GM23338 (cell line): ENCODE measurements around the gene SBF2. TPM values are rescaled to one million over a fixed set of nuclear protein-coding genes. Genes with fewer than 3 reads are reported as not detected.

Experiments
- ATAC-seq: fragments of 200-7000 bp; cut with Tn5 transposase; 3 replicates; pipeline ENCODE4 v1.9.1; 2020
- DNase-seq: peaks from one replicate; pipeline ENCODE4 v3.0.0-alpha.2; 2015; ENCODE audit warnings: low spot score
- H2AFZ ChIP-seq: fragments of 200-600 bp; sonication (generic); 2 replicates; pipeline ENCODE4 v1.8.0; 2016; ENCODE audit warnings: antibody characterized with exemption, mild to moderate bottlenecking, moderate library complexity
- H3F3A ChIP-seq: fragments of 200-600 bp; sonication (generic); replicated peaks from 2 replicates; pipeline ENCODE4 v1.8.0; 2017; ENCODE audit warnings: antibody characterized with exemption, mixed run types, low read depth
- H3K27ac ChIP-seq: fragments of 200-600 bp; sonication (generic); 2 replicates; pipeline ENCODE4 v1.6.1; 2016; ENCODE audit warnings: low read depth
- H3K27me3 ChIP-seq: fragments of 200-600 bp; sonication (generic); 2 replicates; pipeline ENCODE4 v1.8.0; 2016; ENCODE audit warnings: mild to moderate bottlenecking, mixed run types, moderate library complexity; ENCODE audit not compliant: insufficient read depth
- H3K36me3 ChIP-seq: fragments of 200-600 bp; sonication (generic); 2 replicates; pipeline ENCODE4 v1.8.0; 2016; ENCODE audit warnings: mild to moderate bottlenecking; ENCODE audit not compliant: insufficient read depth
- H3K4me1 ChIP-seq: fragments of 200-600 bp; sonication (generic); 2 replicates; pipeline ENCODE4 v1.8.0; 2016; ENCODE audit warnings: mild to moderate bottlenecking, moderate library complexity; ENCODE audit not compliant: insufficient read depth
- H3K4me2 ChIP-seq: fragments of 200-600 bp; sonication (generic); 2 replicates; pipeline ENCODE4 v1.7.1; 2017; ENCODE audit warnings: mixed run types
- H3K4me3 ChIP-seq: fragments of 200-600 bp; sonication (generic); 2 replicates; pipeline ENCODE4 v1.6.1; 2016; ENCODE audit warnings: mixed run types
- H3K79me2 ChIP-seq: fragments of 200-600 bp; sonication (generic); replicated peaks from 2 replicates; pipeline ENCODE4 v1.8.0; 2017; ENCODE audit warnings: mild to moderate bottlenecking; ENCODE audit not compliant: insufficient read depth
- H3K9me2 ChIP-seq: fragments of 200-600 bp; sonication (generic); 2 replicates; pipeline ENCODE4 v1.8.0; 2017; ENCODE audit not compliant: insufficient read depth
- H4K20me1 ChIP-seq: fragments of 200-600 bp; sonication (generic); replicated peaks from 2 replicates; pipeline ENCODE4 v1.8.0; 2017; ENCODE audit warnings: mild to moderate bottlenecking; ENCODE audit not compliant: insufficient read depth
- H3K27ac Mint-ChIP-seq: 2 replicates; pipeline ENCODE4 v1.8.0; 2020; ENCODE audit warnings: inconsistent platforms, mild to moderate bottlenecking, moderate library complexity, mixed read lengths
- H3K27me3 Mint-ChIP-seq: 3 replicates; pipeline ENCODE4 v1.8.0; 2022; ENCODE audit warnings: low read depth, mild to moderate bottlenecking, moderate library complexity, mixed read lengths, inconsistent platforms; ENCODE audit not compliant: insufficient read depth, poor library complexity
- H3K36me3 Mint-ChIP-seq: 3 replicates; pipeline ENCODE4 v1.8.0; 2021; ENCODE audit warnings: low read depth, mild to moderate bottlenecking, inconsistent platforms, moderate library complexity, mixed read lengths
- H3K4me1 Mint-ChIP-seq: 3 replicates; pipeline ENCODE4 v1.8.0; 2020; ENCODE audit warnings: mild to moderate bottlenecking, inconsistent platforms, mixed read lengths
- H3K4me3 Mint-ChIP-seq: 3 replicates; pipeline ENCODE4 v1.8.0; 2021; ENCODE audit warnings: moderate library complexity, mild to moderate bottlenecking, inconsistent platforms, mixed read lengths
- H3K9me3 Mint-ChIP-seq: 3 replicates; pipeline ENCODE4 v1.8.0; 2020; ENCODE audit warnings: moderate library complexity, mild to moderate bottlenecking, inconsistent platforms, mixed read lengths
- CREB1 ChIP-seq: fragments of 250-450 bp; sonication (Bioruptor Pico); IDR thresholded peaks from 2 replicates; pipeline ENCODE4 v1.5.0; 2020; ENCODE audit warnings: low read depth, mild to moderate bottlenecking, moderate library complexity
- EZH2 ChIP-seq: fragments of 200-600 bp; sonication (generic); IDR thresholded peaks from one replicate; pipeline ENCODE4 v1.8.0; 2017; ENCODE audit warnings: antibody characterized with exemption, mild to moderate bottlenecking, low read depth; ENCODE audit not compliant: unreplicated experiment
- EZH2phosphoT487 ChIP-seq: fragments of 200-600 bp; sonication (generic); IDR thresholded peaks from one replicate; pipeline ENCODE4 v1.8.1; 2018; ENCODE audit warnings: antibody characterized with exemption; ENCODE audit not compliant: unreplicated experiment
- JUNB ChIP-seq: IDR thresholded peaks from one replicate; pipeline ENCODE4 v1.6.1; 2016; ENCODE audit warnings: antibody characterized with exemption; ENCODE audit not compliant: unreplicated experiment
- NANOG ChIP-seq: IDR thresholded peaks from 2 replicates; pipeline ENCODE4 v1.6.1; 2016; ENCODE audit warnings: antibody characterized with exemption, borderline replicate concordance
- POLR2AphosphoS5 ChIP-seq: IDR thresholded peaks from 2 replicates; pipeline ENCODE4 v1.6.1; 2016; ENCODE audit warnings: antibody characterized with exemption, low read depth
- REST ChIP-seq: IDR thresholded peaks from one replicate; pipeline ENCODE4 v1.6.1; 2018; ENCODE audit warnings: antibody characterized with exemption; ENCODE audit not compliant: unreplicated experiment
- STAT1 ChIP-seq: IDR thresholded peaks from one replicate; pipeline ENCODE4 v1.6.1; 2016; ENCODE audit warnings: antibody characterized with exemption; ENCODE audit not compliant: unreplicated experiment
- ZNF114 ChIP-seq: fragments of 250-450 bp; sonication (Bioruptor Pico); IDR thresholded peaks from 2 replicates; pipeline ENCODE4 v1.5.0; 2020; ENCODE audit warnings: mild to moderate bottlenecking, moderate library complexity
- ZNF331 ChIP-seq: fragments of 250-450 bp; sonication (Bioruptor Pico); IDR thresholded peaks from 2 replicates; pipeline ENCODE4 v1.5.0; 2020; ENCODE audit warnings: low read depth, mild to moderate bottlenecking, moderate library complexity
- ZNF462 ChIP-seq: fragments of 250-450 bp; sonication (Bioruptor Pico); IDR thresholded peaks from 2 replicates; pipeline ENCODE4 v1.5.0; 2020; ENCODE audit warnings: mild to moderate bottlenecking, moderate library complexity
- polyA plus RNA-seq: library from polyadenylated mRNA; unstranded; fragments of >200 nt; fragmentation: Nextera tagmentation; extraction: Ambion mirVana; gene quantifications from 2 replicates; pipeline ENCODE4 v1.2.1, GENCODE V29; 2016
- total RNA-seq: library from RNA; depleted of rRNA; stranded (reverse); fragments of >200 nt; shearing (Covaris generic); gene quantifications from 2 replicates; pipeline ENCODE4 v1.2.3, GENCODE V29; 2014
- TF ChIP-seq, protein P1 (sequence below), 2 experiments: fragments of 200-600 bp in 1 of 2; sonication (generic) in 1 of 2; conservative IDR thresholded peaks; 2 replicates each; pipeline versions ENCODE4 v1.5.1 to v1.6.1; 2016 to 2017; ENCODE audit warnings: antibody characterized with exemption in 2 of 2, low read depth in 2 of 2, mild to moderate bottlenecking in 2 of 2, moderate library complexity in 1 of 2
- TF ChIP-seq, protein P2 (sequence below): IDR thresholded peaks from 2 replicates; pipeline ENCODE4 v1.6.1; 2016; ENCODE audit warnings: antibody characterized with exemption

Gene SBF2
- total and polyA plus RNA-seq, 2 experiments from 2014 or later = 25.6 to 53.5 TPM

DNA sequence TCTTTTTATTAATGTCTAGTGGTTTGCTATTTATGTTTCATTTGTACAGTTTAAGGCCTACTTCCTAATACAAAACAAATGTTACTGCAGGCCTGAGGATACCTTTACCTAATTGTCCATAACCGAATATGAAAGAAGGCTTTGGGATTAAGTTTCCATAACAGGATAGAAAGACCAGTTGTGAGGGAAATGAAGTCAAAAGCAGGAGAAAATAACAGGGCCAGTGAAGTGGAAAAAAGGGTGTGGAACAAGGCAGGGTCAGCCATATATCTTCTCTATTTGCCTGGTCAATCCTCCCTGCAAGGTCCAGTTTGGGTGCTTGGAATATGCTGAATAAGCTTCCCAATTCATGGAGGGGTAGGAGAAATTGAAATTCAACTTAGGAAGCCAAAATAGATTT lies 418.6 kb downstream of the SBF2 start (continued):
- TF ChIP-seq EZH2 (no peak), ZNF114 (CRISPR knock-in tag) (no peak), STAT1 (no peak), POLR2AphosphoS5 (no peak), NANOG (no peak), ZNF331 (no peak)

- Mint-ChIP-seq H3K4me1 (peaks cover 8% of the 10 kb centered on the region), H3K9me3 (peaks cover 33% of the 10 kb centered on the region), H3K36me3 (peaks cover 42% of the 10 kb centered on the region), H3K27ac (no peak overlapping the region), H3K27me3 (peaks cover 4% of the 10 kb centered on the region), H3K4me3 (no peak overlapping the region)
- peaks cover 10% of the 10 kb centered on the region; the same call in 1 of the 2 replicates for H3K36me3 ChIP-seq
- no peaks in the 10 kb centered on the region for H3F3A ChIP-seq
- TF ChIP-seq ZNF331 = no peak
- TF ChIP-seq STAT1 = no peak
- TF ChIP-seq ZNF114 (CRISPR knock-in tag) = no peak
- TF ChIP-seq EZH2 = no peak
- no peak for TF ChIP-seq REST
- TF ChIP-seq, protein P1, sequence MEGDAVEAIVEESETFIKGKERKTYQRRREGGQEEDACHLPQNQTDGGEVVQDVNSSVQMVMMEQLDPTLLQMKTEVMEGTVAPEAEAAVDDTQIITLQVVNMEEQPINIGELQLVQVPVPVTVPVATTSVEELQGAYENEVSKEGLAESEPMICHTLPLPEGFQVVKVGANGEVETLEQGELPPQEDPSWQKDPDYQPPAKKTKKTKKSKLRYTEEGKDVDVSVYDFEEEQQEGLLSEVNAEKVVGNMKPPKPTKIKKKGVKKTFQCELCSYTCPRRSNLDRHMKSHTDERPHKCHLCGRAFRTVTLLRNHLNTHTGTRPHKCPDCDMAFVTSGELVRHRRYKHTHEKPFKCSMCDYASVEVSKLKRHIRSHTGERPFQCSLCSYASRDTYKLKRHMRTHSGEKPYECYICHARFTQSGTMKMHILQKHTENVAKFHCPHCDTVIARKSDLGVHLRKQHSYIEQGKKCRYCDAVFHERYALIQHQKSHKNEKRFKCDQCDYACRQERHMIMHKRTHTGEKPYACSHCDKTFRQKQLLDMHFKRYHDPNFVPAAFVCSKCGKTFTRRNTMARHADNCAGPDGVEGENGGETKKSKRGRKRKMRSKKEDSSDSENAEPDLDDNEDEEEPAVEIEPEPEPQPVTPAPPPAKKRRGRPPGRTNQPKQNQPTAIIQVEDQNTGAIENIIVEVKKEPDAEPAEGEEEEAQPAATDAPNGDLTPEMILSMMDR (conservative IDR thresholded peaks at IDR 0.05; ENCODE audit: low read depth in 2 of 2) = no peak
- no peak for TF ChIP-seq EZH2phosphoT487
- TF ChIP-seq, protein P2, sequence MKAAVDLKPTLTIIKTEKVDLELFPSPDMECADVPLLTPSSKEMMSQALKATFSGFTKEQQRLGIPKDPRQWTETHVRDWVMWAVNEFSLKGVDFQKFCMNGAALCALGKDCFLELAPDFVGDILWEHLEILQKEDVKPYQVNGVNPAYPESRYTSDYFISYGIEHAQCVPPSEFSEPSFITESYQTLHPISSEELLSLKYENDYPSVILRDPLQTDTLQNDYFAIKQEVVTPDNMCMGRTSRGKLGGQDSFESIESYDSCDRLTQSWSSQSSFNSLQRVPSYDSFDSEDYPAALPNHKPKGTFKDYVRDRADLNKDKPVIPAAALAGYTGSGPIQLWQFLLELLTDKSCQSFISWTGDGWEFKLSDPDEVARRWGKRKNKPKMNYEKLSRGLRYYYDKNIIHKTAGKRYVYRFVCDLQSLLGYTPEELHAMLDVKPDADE = no peak
- TF ChIP-seq ZNF462 (CRISPR knock-in tag) = no peak
- no peak for TF ChIP-seq POLR2AphosphoS5
- TF ChIP-seq JUNB = no peak
- TF ChIP-seq CREB1 = no peak
- no peak for TF ChIP-seq NANOG
- no peak overlapping the region for H2AFZ ChIP-seq
- DNase-seq (no peak), ATAC-seq (no peak)
- no peaks in the 10 kb centered on the region for H3K27me3 ChIP-seq
- no peak overlapping the region for H3K4me2 ChIP-seq
- no peaks in the 10 kb centered on the region for H4K20me1 ChIP-seq
- no peaks in the 10 kb centered on the region for H3K9me2 ChIP-seq
- H3K79me2 ChIP-seq = no peaks in the 10 kb centered on the region
- no peak overlapping the region for H3K4me3 ChIP-seq
- no peak overlapping the region for H3K27ac ChIP-seq
- peaks cover 9% of the 10 kb centered on the region for H3K4me1 ChIP-seq
These were observed 419.6 kb downstream of the SBF2 start for GRCh38 chr11:9874466-9874865.
